ENCODE measurements around the gene CCNG2.

- TF ChIP-seq POLR2A (IDR thresholded peaks at IDR 0.05; ENCODE audit: low read depth, low read length) (no peak), TAF1 (IDR thresholded peaks at IDR 0.05; ENCODE audit: borderline replicate concordance, low read depth, low read length) (no peak)
Measured at GRCh38 chr4:77152421-77152820, 4.6 kb upstream of the CCNG2 start.

All from GM12892 (cell line).